ENCODE data around the gene CPA1.

DNA sequence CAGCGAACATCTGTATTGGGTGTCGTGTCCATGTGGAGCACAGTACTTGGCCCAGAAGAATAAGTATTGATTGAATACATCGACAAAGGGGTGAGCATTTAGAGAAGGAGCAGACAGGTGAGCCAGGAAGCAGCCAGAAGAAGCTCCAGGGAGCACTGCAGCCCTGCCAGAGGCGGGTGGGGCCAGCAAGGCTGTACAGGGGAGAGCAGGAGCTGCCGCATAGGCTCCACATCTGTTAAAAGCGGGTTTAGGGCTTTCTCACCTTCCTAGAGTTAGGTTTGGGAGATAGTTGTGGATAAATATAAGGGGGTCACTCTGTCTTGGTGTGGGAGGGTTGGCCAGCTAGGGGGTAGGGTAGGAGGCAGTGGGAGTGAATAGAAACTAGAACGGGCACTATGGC is 1.3 kb upstream of the CPA1 start:
- TF ChIP-seq POLR2A (IDR thresholded peaks at IDR 0.05) (no peak), POLR2AphosphoS5 (IDR thresholded peaks at IDR 0.05) (no peak)
- TF ChIP-seq, protein P1, sequence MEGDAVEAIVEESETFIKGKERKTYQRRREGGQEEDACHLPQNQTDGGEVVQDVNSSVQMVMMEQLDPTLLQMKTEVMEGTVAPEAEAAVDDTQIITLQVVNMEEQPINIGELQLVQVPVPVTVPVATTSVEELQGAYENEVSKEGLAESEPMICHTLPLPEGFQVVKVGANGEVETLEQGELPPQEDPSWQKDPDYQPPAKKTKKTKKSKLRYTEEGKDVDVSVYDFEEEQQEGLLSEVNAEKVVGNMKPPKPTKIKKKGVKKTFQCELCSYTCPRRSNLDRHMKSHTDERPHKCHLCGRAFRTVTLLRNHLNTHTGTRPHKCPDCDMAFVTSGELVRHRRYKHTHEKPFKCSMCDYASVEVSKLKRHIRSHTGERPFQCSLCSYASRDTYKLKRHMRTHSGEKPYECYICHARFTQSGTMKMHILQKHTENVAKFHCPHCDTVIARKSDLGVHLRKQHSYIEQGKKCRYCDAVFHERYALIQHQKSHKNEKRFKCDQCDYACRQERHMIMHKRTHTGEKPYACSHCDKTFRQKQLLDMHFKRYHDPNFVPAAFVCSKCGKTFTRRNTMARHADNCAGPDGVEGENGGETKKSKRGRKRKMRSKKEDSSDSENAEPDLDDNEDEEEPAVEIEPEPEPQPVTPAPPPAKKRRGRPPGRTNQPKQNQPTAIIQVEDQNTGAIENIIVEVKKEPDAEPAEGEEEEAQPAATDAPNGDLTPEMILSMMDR (IDR thresholded peaks at IDR 0.05 in 8 of 11, conservative IDR thresholded peaks at IDR 0.05 in 3 of 11), result no peak
